ENCODE measurements around the gene CTNNA1. TPM values are rescaled to one million over a fixed set of nuclear protein-coding genes. Genes with fewer than 3 reads are reported as not detected.

The CTNNA1 gene
- total and polyA plus RNA-seq, 2 of the 8 experiments (the other 6 are each of a cell fraction or from before 2014, with no cell fraction given) = 115 to 349 TPM

DNA sequence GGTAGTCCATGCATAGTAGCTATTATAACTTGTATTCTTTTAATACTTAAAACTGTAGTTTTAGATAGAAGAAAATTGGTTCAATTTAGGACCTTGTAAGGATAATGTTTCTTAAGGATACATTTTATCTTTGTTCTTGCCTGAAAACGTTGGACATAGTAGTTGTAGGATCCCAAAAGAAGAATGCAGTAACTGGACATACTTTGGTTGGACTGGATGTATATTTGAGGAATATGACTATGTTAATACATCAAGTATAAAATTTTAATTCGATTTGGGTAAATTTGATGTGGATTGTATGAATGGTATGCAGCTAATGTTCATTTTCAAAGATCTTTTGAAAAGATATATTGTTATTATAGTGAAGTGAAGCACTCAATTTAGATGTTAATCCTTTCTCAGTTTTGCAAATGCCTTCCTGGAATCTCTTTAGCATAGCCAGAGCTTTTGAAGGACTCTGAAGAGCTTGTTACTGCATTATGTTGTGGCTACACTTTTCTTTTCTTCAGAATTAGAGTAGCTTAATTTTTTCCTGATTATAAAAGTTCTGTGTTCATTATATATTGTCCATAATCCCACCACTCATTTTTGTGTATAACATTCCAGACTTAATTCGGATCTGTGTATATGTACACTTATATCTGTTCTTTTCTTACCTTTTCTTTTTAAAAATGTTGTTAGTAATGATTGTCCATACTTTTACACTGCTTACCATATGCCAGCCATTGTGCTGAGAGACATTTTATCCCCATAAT is 80.7 kb downstream of the CTNNA1 start:
- Histone ChIP-seq H2AFZ (ENCODE audit: low read length) (no peak overlapping the region), H3K18ac (ENCODE audit: extremely low read depth, low read length) (no peak overlapping the region; the same call in 1 of the 2 replicates), H3K27ac (ENCODE audit: low read depth, low read length) (no peak overlapping the region; the same call in 1 of the 2 replicates), H3K23me2 (ENCODE audit: low read depth, low read length) (no peaks in the 10 kb centered on the region; the same call in 1 of the 2 replicates), H3K23ac (ENCODE audit: insufficient read length) (no peak overlapping the region), H3K4ac (replicated peaks; ENCODE audit: insufficient read length, low read depth, low read length) (no peak overlapping the region), H2BK120ac (replicated peaks; ENCODE audit: low read depth, low read length) (peak overlapping the region; percentile 98), H4K8ac (ENCODE audit: extremely low read depth, insufficient read depth, low read length) (no peak overlapping the region), H2BK20ac (ENCODE audit: low read length) (no peak overlapping the region), H2BK12ac (ENCODE audit: low read depth, low read length) (no peak overlapping the region), H2BK15ac (ENCODE audit: low read length) (no peak overlapping the region), H2BK5ac (ENCODE audit: low read depth, low read length) (peak overlapping the region; percentile 12; the same call in 1 of the 2 replicates), H3K9ac (replicated peaks in 1 of 4; ENCODE audit: extremely low read depth in 1 of 4, low read depth in 3 of 4, low read length in 3 of 4) (peak overlapping the region in 1 of 4 experiments; percentile 34; a peak in 1 of 7 replicates), H3K4me1 (replicated peaks in 1 of 4; ENCODE audit: control insufficient read depth in 3 of 4, insufficient read depth in 4 of 4, low read length in 3 of 4) (peaks cover 0 to 31% (median 16%) of the 10 kb centered on the region in 4 experiments; a peak in 6 of 7 replicates), H4K5ac (ENCODE audit: insufficient read length, low read depth, low read length) (peak overlapping the region; percentile 84), H3K79me1 (ENCODE audit: low read depth, low read length) (peaks cover 7% of the 10 kb centered on the region; the same call in 1 of the 2 replicates), H4K20me1 (replicated peaks in 1 of 2; ENCODE audit: control insufficient read depth in 1 of 2, insufficient read depth in 2 of 2, low read length in 2 of 2) (no peaks in the 10 kb centered on the region), H3K79me2 (ENCODE audit: control insufficient read depth in 1 of 2, insufficient read depth in 2 of 2, low read length in 2 of 2) (peaks cover 0 to 61% of the 10 kb centered on the region in 2 experiments; a peak in 2 of 4 replicates), H3K9me3 (ENCODE audit: insufficient read depth in 2 of 2, low read depth in 1 of 2, low read length in 1 of 2) (no peaks in the 10 kb centered on the region), H3K56ac (replicated peaks; ENCODE audit: insufficient read length, low read depth, low read length) (no peak overlapping the region), H3K36me3 (ENCODE audit: control insufficient read depth in 2 of 4, insufficient read depth in 4 of 4, low read length in 3 of 4) (peaks cover 0 to 7% (median 3%) of the 10 kb centered on the region in 4 experiments; a peak in 3 of 8 replicates), H3K4me3 (ENCODE audit: extremely low read depth in 1 of 4, insufficient read depth in 2 of 4, low read depth in 3 of 4, low read length in 4 of 4) (peak overlapping the region in 1 of 4 experiments; percentile 48; a peak in 2 of 8 replicates), H3K14ac (ENCODE audit: insufficient read length) (no peak overlapping the region), H3K27me3 (replicated peaks in 1 of 4; ENCODE audit: control insufficient read depth in 3 of 4, extremely low read depth in 1 of 4, insufficient read depth in 3 of 4, low read length in 3 of 4) (no peaks in the 10 kb centered on the region), H2AK5ac (ENCODE audit: low read depth, low read length) (no peak overlapping the region), H4K91ac (replicated peaks; ENCODE audit: insufficient read length, low read length) (no peak overlapping the region), H3K4me2 (ENCODE audit: insufficient read depth in 1 of 2, low read depth in 2 of 2, low read length in 2 of 2) (peak overlapping the region; percentile 47 to 61)
- DNase-seq (ENCODE audit: low read depth in 1 of 2, low spot score in 2 of 2) (no peak), FAIRE-seq (no peak)
- CTCF ChIA-PET (ENCODE audit: partially characterized antibody) = interaction anchor here (0.8 to 4.0 kb wide), 6 partner anchors 9 to 345 kb away, joined by 3 to 25 read pairs (median 4); no protein-coding TSS in a partner anchor
- WGBS, 2 experiments (ENCODE audit: extremely low coverage in 1 of 2, insufficient coverage in 1 of 2, insufficient read length in 1 of 2, insufficient replicate concordance in 2 of 2, low coverage in 1 of 2, low lambda C conversion rate in 2 of 2, missing lambda C conversion rate in 1 of 2) = 1% methylated on average over 3 of the region's 3 CpGs; no CpG with 5 or more reads in 1 of the 2 experiments
- POLR2A ChIA-PET (ENCODE audit: partially characterized antibody) = interaction anchor here (0.9 to 1.6 kb wide), 3 partner anchors 14 to 442 kb away, joined by 3 to 4 read pairs (median 3); no protein-coding TSS in a partner anchor
- TF ChIP-seq MAFK (IDR thresholded peaks at IDR 0.05; ENCODE audit: low read depth, low read length) = no peak
